ENCODE results near the gene TBXAS1. TPM values are rescaled to one million over a fixed set of nuclear protein-coding genes. Genes with fewer than 3 reads are reported as not detected.

TBXAS1 gene
- total and polyA plus RNA-seq, 2 of the 8 experiments (the other 6 are each of a cell fraction or from before 2014, with no cell fraction given), result 0.86 to 2.1 TPM

DNA sequence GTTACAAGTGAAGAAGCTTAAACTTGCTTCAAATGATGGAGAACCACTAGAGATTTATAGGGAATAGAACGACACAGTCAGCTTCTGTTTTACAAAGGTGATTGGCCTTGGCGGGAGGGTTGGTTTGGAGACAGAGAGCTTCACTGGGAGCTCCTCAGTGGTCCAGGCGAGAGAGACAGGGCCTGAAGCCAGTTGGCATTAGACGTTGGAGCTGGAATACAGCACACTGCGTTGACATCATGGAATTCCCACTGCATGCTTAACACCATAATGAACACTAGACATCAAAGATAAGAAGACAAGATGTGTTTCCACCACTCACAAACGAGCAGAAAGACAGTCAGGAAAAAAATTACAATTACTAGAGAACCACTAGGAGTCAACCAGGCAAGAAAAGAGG lies 67.8 kb downstream of the TBXAS1 start (continued):
- TF ChIP-seq CBX8 (IDR thresholded peaks at IDR 0.05; ENCODE audit: borderline replicate concordance, low read depth, low read length), result no peak

All from H1 (cell line).